CD14-positive monocyte (primary cell): ENCODE results near the gene KCNMA1. TPM values are rescaled to one million over a fixed set of nuclear protein-coding genes. Genes with fewer than 3 reads are reported as not detected.

Experiments
- DNase-seq, 3 donors: peaks; one replicate each; pipeline ENCODE4 v3.0.0-alpha.2; 2011 to 2022
- H2AFZ ChIP-seq: 2 replicates; pipeline ENCODE4 v1.6.0; 2012; ENCODE audit warnings: mild to moderate bottlenecking, low read depth, low read length, inconsistent platforms; ENCODE audit not compliant: insufficient read depth, poor library complexity, severe bottlenecking
- H3K27ac ChIP-seq, 2 donors: 1 replicate in 1 of 2; 2 replicates in 1 of 2; pipeline ENCODE4 v1.5.1; 2012 to 2013; ENCODE audit warnings: low read length in 2 of 2, control low read depth in 1 of 2, inconsistent platforms in 1 of 2, low read depth in 1 of 2, mild to moderate bottlenecking in 1 of 2
- H3K27me3 ChIP-seq, 2 donors: one replicate each; pipeline versions ENCODE4 v1.6.0 to v1.6.1; 2011 to 2013; ENCODE audit warnings: low read length in 2 of 2; ENCODE audit not compliant: control insufficient read depth in 2 of 2, insufficient read depth in 2 of 2
- H3K36me3 ChIP-seq, 2 donors: replicated peaks in 1 of 2; 1 replicate in 1 of 2; 2 replicates in 1 of 2; pipeline versions ENCODE4 v1.5.1 to v1.6.1; 2012 to 2013; ENCODE audit warnings: low read length in 2 of 2, control low read depth in 1 of 2, inconsistent platforms in 1 of 2, mild to moderate bottlenecking in 1 of 2; ENCODE audit not compliant: insufficient read depth in 2 of 2, control insufficient read depth in 1 of 2
- H3K4me1 ChIP-seq, 2 donors: 1 replicate in 1 of 2; 2 replicates in 1 of 2; pipeline versions ENCODE4 v1.5.1 to v1.6.1; 2012 to 2013; ENCODE audit warnings: low read length in 2 of 2, control low read depth in 1 of 2, inconsistent platforms in 1 of 2, mild to moderate bottlenecking in 1 of 2, moderate library complexity in 1 of 2; ENCODE audit not compliant: insufficient read depth in 2 of 2, control insufficient read depth in 1 of 2
- H3K4me2 ChIP-seq: replicated peaks from 2 replicates; pipeline ENCODE3; 2012; ENCODE audit warnings: low read length, moderate library complexity, mild to moderate bottlenecking; ENCODE audit not compliant: poor library complexity, severe bottlenecking; ENCODE audit errors: extremely low read depth
- H3K4me3 ChIP-seq, 3 experiments: fragments of 200-600 bp in 1 of 3; sonication (generic) in 1 of 3; replicated peaks in 1 of 3; 1 replicate in 2 of 3; 2 replicates in 1 of 3; pipeline ENCODE4 v1.5.1; 2011 to 2013; ENCODE audit warnings: low read length in 3 of 3, mild to moderate bottlenecking in 3 of 3, control low read depth in 2 of 3, low read depth in 2 of 3, inconsistent platforms in 1 of 3, moderate library complexity in 1 of 3
- H3K79me2 ChIP-seq: 2 replicates; pipeline ENCODE4 v1.6.0; 2012; ENCODE audit warnings: mild to moderate bottlenecking, control low read depth, inconsistent platforms, low read length, moderate library complexity; ENCODE audit not compliant: insufficient read depth
- H3K9ac ChIP-seq: 2 replicates; pipeline ENCODE4 v1.6.0; 2017; ENCODE audit warnings: low read length, mild to moderate bottlenecking; ENCODE audit not compliant: insufficient read depth, poor library complexity, severe bottlenecking
- H3K9me3 ChIP-seq, 2 donors: replicated peaks in 1 of 2; 1 replicate in 1 of 2; 2 replicates in 1 of 2; pipeline versions ENCODE4 v1.5.1 to v1.6.1; 2012 to 2013; ENCODE audit warnings: low read length in 2 of 2, control low read depth in 1 of 2; ENCODE audit not compliant: control insufficient read depth in 1 of 2, insufficient read depth in 1 of 2
- H4K20me1 ChIP-seq: 2 replicates; pipeline ENCODE4 v1.6.0; 2012; ENCODE audit warnings: mild to moderate bottlenecking, low read length, control low read depth, moderate library complexity; ENCODE audit not compliant: insufficient read depth
- H3K27ac Mint-ChIP-seq, 7 donors: one replicate each; pipeline ENCODE4 v1.8.0; 2020; ENCODE audit warnings: mild to moderate bottlenecking in 7 of 7, mixed read lengths in 7 of 7, moderate library complexity in 6 of 7, inconsistent platforms in 2 of 7
- H3K27me3 Mint-ChIP-seq, 3 donors: one replicate each; pipeline ENCODE4 v1.8.0; 2021 to 2022; ENCODE audit warnings: low read depth in 3 of 3, mild to moderate bottlenecking in 3 of 3, mixed read lengths in 3 of 3, moderate library complexity in 3 of 3, inconsistent platforms in 1 of 3
- H3K36me3 Mint-ChIP-seq, 2 donors: one replicate each; pipeline ENCODE4 v1.8.0; 2020; ENCODE audit warnings: mixed read lengths in 2 of 2, inconsistent platforms in 1 of 2, mild to moderate bottlenecking in 1 of 2
- H3K4me1 Mint-ChIP-seq: one replicate; pipeline ENCODE4 v1.8.0; 2020; ENCODE audit warnings: mild to moderate bottlenecking, mixed read lengths
- H3K4me3 Mint-ChIP-seq, 2 donors: one replicate each; pipeline ENCODE4 v1.8.0; 2020; ENCODE audit warnings: mild to moderate bottlenecking in 2 of 2, mixed read lengths in 2 of 2, moderate library complexity in 1 of 2
- H3K9me3 Mint-ChIP-seq, 7 donors: one replicate each; pipeline ENCODE4 v1.8.0; 2020 to 2022; ENCODE audit warnings: mixed read lengths in 7 of 7, mild to moderate bottlenecking in 6 of 7, moderate library complexity in 6 of 7, inconsistent platforms in 2 of 7
- CTCF ChIP-seq: fragments of 200-600 bp; IDR thresholded peaks from one replicate; pipeline ENCODE4 v1.8.0; 2022; ENCODE audit warnings: antibody characterized with exemption, mild to moderate bottlenecking
- WGBS: methylation state at CpG from one replicate; pipeline ENCODE4 v1.1.5; 2013; ENCODE audit warnings: missing lambda C conversion rate; ENCODE audit not compliant: insufficient coverage; 5-methylcytosine and 5-hydroxymethylcytosine counted together
- intact Hi-C, 2 donors: fragments of 100-400 bp; cut with micrococcal nuclease; formaldehyde crosslinking; loops; one replicate each; pipeline versions ENCODE4 v1.15.0 to v1.15.1; 2023
- polyA plus RNA-seq, 3 donors: library from polyadenylated mRNA; depleted of rRNA in 1 of 3; unstranded in 2 of 3; stranded (reverse) in 1 of 3; fragments of 300-500 nt in 2 of 3; fragments of >200 nt in 1 of 3; fragmentation: Illumina TruSeq in 2 of 3; gene quantifications; 1 replicate in 2 of 3; 2 replicates in 1 of 3; pipeline ENCODE4 v1.2.3, GENCODE V29; 2012 to 2021

The KCNMA1 gene
- polyA plus RNA-seq, 3 donors, result 0.11 to 1.0 TPM; not detected in 1

GRCh38 chr10:77679217-77679616 is 41.6 kb upstream of the KCNMA1 start:
- WGBS, result 90% methylated on average over 3 of the region's 5 CpGs
- DNase-seq, result no peak
- Histone ChIP-seq H3K4me3 (no peak overlapping the region), H3K79me2 (no peaks in the 10 kb centered on the region), H4K20me1 (no peaks in the 10 kb centered on the region), H3K4me2 (no peak overlapping the region), H3K4me1 (no peaks in the 10 kb centered on the region), H2AFZ (no peak overlapping the region), H3K9me3 (no peaks in the 10 kb centered on the region), H3K36me3 (no peaks in the 10 kb centered on the region), H3K27me3 (no peaks in the 10 kb centered on the region), H3K27ac (no peak overlapping the region), H3K9ac (no peak overlapping the region)
- Mint-ChIP-seq H3K27me3 (peaks cover 6 to 8% (median 7%) of the 10 kb centered on the region in 3 donors), H3K4me1 (no peaks in the 10 kb centered on the region), H3K36me3 (no peaks in the 10 kb centered on the region), H3K9me3 (peaks cover 0 to 2% (median 0%) of the 10 kb centered on the region in 7 donors), H3K4me3 (no peak overlapping the region), H3K27ac (no peak overlapping the region)
- intact Hi-C loops, result no loop called here
- TF ChIP-seq CTCF, result no peak

- H3K27ac ChIP-seq, result no peak overlapping the region
- no peak overlapping the region for H3K4me3 Mint-ChIP-seq
- no peaks in the 10 kb centered on the region for H3K4me1 ChIP-seq
- H3K27ac Mint-ChIP-seq, result no peak overlapping the region
- H3K4me3 ChIP-seq, result no peak overlapping the region
- H4K20me1 ChIP-seq, result no peaks in the 10 kb centered on the region
- H3K9me3 ChIP-seq, result no peaks in the 10 kb centered on the region
- H2AFZ ChIP-seq, result no peak overlapping the region
- TF ChIP-seq CTCF, result no peak
- no peaks in the 10 kb centered on the region for H3K79me2 ChIP-seq
- H3K4me1 Mint-ChIP-seq, result peaks cover 4% of the 10 kb centered on the region
- DNase-seq, result no peak
- H3K9me3 Mint-ChIP-seq, result peaks cover 0 to 4% (median 0%) of the 10 kb centered on the region in 7 donors
- H3K36me3 ChIP-seq, result no peaks in the 10 kb centered on the region
- H3K36me3 Mint-ChIP-seq, result no peaks in the 10 kb centered on the region
- H3K27me3 Mint-ChIP-seq, result peaks cover 7 to 13% (median 12%) of the 10 kb centered on the region in 3 donors
- no peaks in the 10 kb centered on the region for H3K27me3 ChIP-seq
- WGBS, result 100% methylated on average over 2 of the region's 3 CpGs
- H3K9ac ChIP-seq, result no peak overlapping the region
- H3K4me2 ChIP-seq, result no peak overlapping the region
- intact Hi-C loops, result no loop called here
These were observed 40.5 kb upstream of the KCNMA1 start for GRCh38 chr10:77678146-77678545.
